Tibial nerve (tissue), 4 donors: Measurements from ENCODE around the gene CACNA1A. TPM values are rescaled to one million over a fixed set of nuclear protein-coding genes. Genes with fewer than 3 reads are reported as not detected.

Experiments
- DNase-seq, 2 donors: peaks; one replicate each; pipeline ENCODE4 v3.0.0-alpha.2; 2019; ENCODE audit warnings: low spot score in 2 of 2
- H3K27ac ChIP-seq, 4 donors: fragments of 200-600 bp; sonication (generic) in 3 of 4; one replicate each; pipeline ENCODE4 v1.5.1; 2017 to 2019; ENCODE audit warnings: mild to moderate bottlenecking in 1 of 4
- H3K27me3 ChIP-seq, 2 donors: fragments of 200-600 bp; sonication (generic) in 1 of 2; one replicate each; pipeline versions ENCODE4 v1.5.1 to v1.6.0; 2017 to 2019
- H3K36me3 ChIP-seq, 3 donors: fragments of 200-600 bp; sonication (generic); one replicate each; pipeline ENCODE4 v1.5.1; 2018 to 2019
- H3K4me1 ChIP-seq, 4 donors: fragments of 200-600 bp; sonication (generic) in 3 of 4; one replicate each; pipeline ENCODE4 v1.5.1; 2017 to 2019
- H3K4me3 ChIP-seq, 4 donors: fragments of 200-600 bp; sonication (generic) in 3 of 4; one replicate each; pipeline ENCODE4 v1.5.1; 2017 to 2019; ENCODE audit warnings: mild to moderate bottlenecking in 1 of 4, moderate library complexity in 1 of 4
- H3K9me3 ChIP-seq, 4 donors: fragments of 200-600 bp; sonication (generic) in 3 of 4; one replicate each; pipeline ENCODE4 v1.5.1; 2017 to 2019
- CTCF ChIP-seq, 5 experiments: fragments of 200-600 bp in 3 of 5; fragments of 450-650 bp in 2 of 5; sonication (generic) in 3 of 5; IDR thresholded peaks; one replicate each; pipeline ENCODE4 v1.5.1; 2016 to 2019; ENCODE audit warnings: antibody characterized with exemption in 5 of 5, mild to moderate bottlenecking in 3 of 5, moderate library complexity in 2 of 5
- EP300 ChIP-seq, 2 donors: sonication (generic); formaldehyde crosslinking; IDR thresholded peaks; one replicate each; pipeline ENCODE4 v1.6.1; 2017; ENCODE audit warnings: antibody characterized with exemption in 2 of 2, mild to moderate bottlenecking in 1 of 2
- POLR2A ChIP-seq, 2 donors: fragments of 450-650 bp; IDR thresholded peaks; one replicate each; pipeline ENCODE4 v1.6.1; 2017; ENCODE audit warnings: antibody characterized with exemption in 2 of 2, mild to moderate bottlenecking in 2 of 2, moderate library complexity in 2 of 2
- WGBS, 2 donors: methylation state at CpG; one replicate each; pipeline ENCODE4 v1.1.5; 2018; 5-methylcytosine and 5-hydroxymethylcytosine counted together
- total RNA-seq, 4 donors: library from RNA; depleted of rRNA; stranded (reverse); fragments of >200 nt; gene quantifications; one replicate each; pipeline ENCODE4 v1.1.0, GENCODE V29; 2016

CACNA1A gene
- total RNA-seq, 4 donors from 2014 or later, result 4.0 to 10.2 (median 9.3) TPM

GRCh38 chr19:13275016-13275722, 231.1 kb downstream of the CACNA1A start:
- 78% methylated on average over 10 of the region's 10 CpGs for WGBS, 2 donors

GRCh38 chr19:13270514-13271105, 235.7 kb downstream of the CACNA1A start:
- TF ChIP-seq POLR2A (IDR thresholded peaks at IDR 0.05) (no peak), CTCF (IDR thresholded peaks at IDR 0.05) (no peak), EP300 (IDR thresholded peaks at IDR 0.05) (no peak)
- DNase-seq, result no peak
- WGBS, 2 donors, result 86 to 93% methylated on average over 5 of the region's 5 CpGs
- H3K27me3 ChIP-seq, result no peaks in the 10 kb centered on the region
- no peaks in the 10 kb centered on the region for H3K9me3 ChIP-seq
- no peak overlapping the region for H3K27ac ChIP-seq
- no peak overlapping the region for H3K4me3 ChIP-seq
- H3K36me3 ChIP-seq, result no peaks in the 10 kb centered on the region
- H3K4me1 ChIP-seq, result no peaks in the 10 kb centered on the region

More at GRCh38 chr19:13275016-13275722, 231.1 kb downstream of the CACNA1A start:
- no peaks in the 10 kb centered on the region for H3K27me3 ChIP-seq
- no peak for TF ChIP-seq CTCF (IDR thresholded peaks at IDR 0.05)
- no peak for TF ChIP-seq EP300 (IDR thresholded peaks at IDR 0.05)
- no peak for TF ChIP-seq POLR2A (IDR thresholded peaks at IDR 0.05)
- DNase-seq, result no peak
- H3K27ac ChIP-seq, result no peak overlapping the region
- no peaks in the 10 kb centered on the region for H3K4me1 ChIP-seq
- H3K9me3 ChIP-seq, result no peaks in the 10 kb centered on the region
- no peak overlapping the region for H3K4me3 ChIP-seq
- H3K36me3 ChIP-seq, result no peaks in the 10 kb centered on the region

- WGBS, 2 donors, result 93 to 95% methylated on average over 10 of the region's 10 CpGs
- no peaks in the 10 kb centered on the region for H3K36me3 ChIP-seq
Observed at GRCh38 chr19:13269348-13269747, 236.9 kb downstream of the CACNA1A start.

GRCh38 chr19:13267889-13268288, 238.4 kb downstream of the CACNA1A start:
- Histone ChIP-seq H3K9me3 (no peaks in the 10 kb centered on the region), H3K4me3 (no peak overlapping the region), H3K27ac (no peak overlapping the region), H3K4me1 (no peaks in the 10 kb centered on the region), H3K27me3 (no peaks in the 10 kb centered on the region), H3K36me3 (no peaks in the 10 kb centered on the region)
- TF ChIP-seq CTCF (IDR thresholded peaks at IDR 0.05), result no peak
- TF ChIP-seq EP300 (IDR thresholded peaks at IDR 0.05), result no peak
- TF ChIP-seq POLR2A (IDR thresholded peaks at IDR 0.05), result no peak
- no peak for DNase-seq
- 57 to 65% methylated on average over 4 of the region's 4 CpGs for WGBS, 2 donors

More at GRCh38 chr19:13269348-13269747, 236.9 kb downstream of the CACNA1A start:
- Histone ChIP-seq H3K4me1 (no peaks in the 10 kb centered on the region), H3K9me3 (no peaks in the 10 kb centered on the region), H3K27ac (no peak overlapping the region), H3K27me3 (no peaks in the 10 kb centered on the region), H3K4me3 (no peak overlapping the region)
- no peak for DNase-seq
- TF ChIP-seq EP300 (IDR thresholded peaks at IDR 0.05), result no peak
- TF ChIP-seq CTCF (IDR thresholded peaks at IDR 0.05), result no peak
- TF ChIP-seq POLR2A (IDR thresholded peaks at IDR 0.05), result no peak

GRCh38 chr19:13267131-13267530, 239.1 kb downstream of the CACNA1A start:
- 87 to 88% methylated on average over 14 to 15 of the region's 15 CpGs for WGBS, 2 donors
- H3K27ac ChIP-seq, result no peak overlapping the region
- no peaks in the 10 kb centered on the region for H3K4me1 ChIP-seq
- no peak overlapping the region for H3K4me3 ChIP-seq
- TF ChIP-seq EP300 (IDR thresholded peaks at IDR 0.05) (no peak), POLR2A (IDR thresholded peaks at IDR 0.05) (no peak)
- DNase-seq, result no peak
- H3K27me3 ChIP-seq, result no peaks in the 10 kb centered on the region
- H3K9me3 ChIP-seq, result no peaks in the 10 kb centered on the region
- H3K36me3 ChIP-seq, result no peaks in the 10 kb centered on the region
